AG04449 (cell line): ENCODE measurements around the gene RPL9.

Experiments
- CTCF ChIA-PET: fragments of 350-600 bp; formaldehyde crosslinking; extraction: SDS; loops from one replicate; lab custom pipeline; 2021; ENCODE audit warnings: antibody characterized with exemption; lab: Yijun Ruan, JAX
- POLR2A ChIA-PET: fragments of 400-600, 350-600 bp; formaldehyde crosslinking; extraction: SDS; loops from one replicate; lab custom pipeline; 2020; ENCODE audit warnings: antibody characterized with exemption, inconsistent platforms; lab: Yijun Ruan, JAX
- DNase-seq: peaks from one replicate; pipeline ENCODE4 v3.0.0-alpha.2; 2010; ENCODE audit warnings: low read depth, low spot score
- H3K4me3 ChIP-seq: 2 replicates; pipeline ENCODE4 v1.5.1; 2011; ENCODE audit warnings: low read depth, mild to moderate bottlenecking, control low read depth, low read length
- TF ChIP-seq, protein P1 (sequence below): IDR thresholded peaks from one replicate; pipeline ENCODE4 v1.5.1; 2011; ENCODE audit warnings: mild to moderate bottlenecking, moderate library complexity, low read length, control low read depth, inconsistent platforms; ENCODE audit not compliant: insufficient read depth; ENCODE audit errors: missing control alignments

RPL9 gene

DNA sequence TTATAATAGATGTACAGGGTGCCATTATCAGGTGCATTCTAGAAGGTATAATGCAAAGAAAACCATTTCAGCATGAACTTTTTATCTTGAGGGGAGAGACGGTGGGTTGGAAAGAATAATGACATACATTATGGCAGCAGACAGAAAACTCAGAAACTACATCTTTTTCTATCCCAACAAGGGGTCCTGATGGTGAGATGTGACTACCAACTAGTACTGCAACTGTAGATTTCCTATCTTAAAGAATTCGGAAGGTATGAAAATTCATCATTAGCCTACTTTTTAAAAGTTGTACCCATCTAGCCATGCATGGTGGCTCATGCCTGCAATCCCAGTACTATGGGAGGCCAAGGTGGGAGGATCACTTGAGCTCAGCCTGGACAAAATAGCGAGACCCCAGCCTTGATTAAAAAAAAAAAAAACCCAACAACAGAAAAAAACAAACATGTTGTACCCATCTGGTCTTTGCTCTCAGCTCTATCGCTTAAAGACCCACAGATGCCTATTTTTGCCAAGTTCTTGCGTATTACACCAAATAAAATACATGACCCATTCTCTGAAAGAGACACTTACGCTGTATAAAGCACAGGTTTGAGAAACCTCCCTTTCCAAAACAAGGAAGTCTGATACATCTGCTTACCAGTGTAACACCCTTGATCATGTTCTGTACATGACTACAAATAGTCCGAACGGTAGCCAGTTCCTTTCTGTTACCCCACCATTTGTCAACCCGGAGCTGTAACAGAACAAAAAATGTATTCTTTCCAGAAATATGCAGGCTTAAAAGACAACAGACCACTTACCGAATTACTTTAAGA is 1.6 kb downstream of the RPL9 start:
- POLR2A ChIA-PET, result no interaction called here
- no peak for DNase-seq
- peak overlapping the region; percentile 91 for H3K4me3 ChIP-seq
- TF ChIP-seq, protein P1, sequence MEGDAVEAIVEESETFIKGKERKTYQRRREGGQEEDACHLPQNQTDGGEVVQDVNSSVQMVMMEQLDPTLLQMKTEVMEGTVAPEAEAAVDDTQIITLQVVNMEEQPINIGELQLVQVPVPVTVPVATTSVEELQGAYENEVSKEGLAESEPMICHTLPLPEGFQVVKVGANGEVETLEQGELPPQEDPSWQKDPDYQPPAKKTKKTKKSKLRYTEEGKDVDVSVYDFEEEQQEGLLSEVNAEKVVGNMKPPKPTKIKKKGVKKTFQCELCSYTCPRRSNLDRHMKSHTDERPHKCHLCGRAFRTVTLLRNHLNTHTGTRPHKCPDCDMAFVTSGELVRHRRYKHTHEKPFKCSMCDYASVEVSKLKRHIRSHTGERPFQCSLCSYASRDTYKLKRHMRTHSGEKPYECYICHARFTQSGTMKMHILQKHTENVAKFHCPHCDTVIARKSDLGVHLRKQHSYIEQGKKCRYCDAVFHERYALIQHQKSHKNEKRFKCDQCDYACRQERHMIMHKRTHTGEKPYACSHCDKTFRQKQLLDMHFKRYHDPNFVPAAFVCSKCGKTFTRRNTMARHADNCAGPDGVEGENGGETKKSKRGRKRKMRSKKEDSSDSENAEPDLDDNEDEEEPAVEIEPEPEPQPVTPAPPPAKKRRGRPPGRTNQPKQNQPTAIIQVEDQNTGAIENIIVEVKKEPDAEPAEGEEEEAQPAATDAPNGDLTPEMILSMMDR, result no peak
- CTCF ChIA-PET, result interaction anchor here (1.0 to 3.1 kb wide), 4 partner anchors 12 to 698 kb away, joined by 3 to 11 read pairs (median 4); partner anchors contain the start of gene TLR10

DNA sequence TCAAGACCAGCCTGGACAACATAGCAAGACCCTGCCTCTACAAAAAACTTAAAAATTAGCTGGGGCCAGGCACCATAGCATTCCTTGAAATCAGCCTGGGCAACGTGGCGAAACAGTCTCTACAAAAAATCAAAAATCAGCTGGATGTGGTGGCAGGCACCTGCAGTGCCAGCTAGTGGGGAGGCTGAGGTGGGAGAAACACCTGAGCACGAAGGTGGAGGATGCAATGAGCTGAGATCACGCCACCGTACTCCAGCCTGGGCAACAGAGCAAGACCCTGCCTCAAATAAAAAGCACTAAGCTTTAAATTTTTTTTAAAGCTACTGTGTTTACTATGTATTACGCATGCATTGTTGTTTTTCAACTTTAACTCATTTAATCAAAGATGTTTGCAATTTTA is 3.2 kb downstream of the RPL9 start:
- POLR2A ChIA-PET, result interaction anchor here (1.1 kb wide), 1 partner anchor 72 kb away, joined by 4 read pairs; the partner anchor contains the start of gene UGDH

DNA sequence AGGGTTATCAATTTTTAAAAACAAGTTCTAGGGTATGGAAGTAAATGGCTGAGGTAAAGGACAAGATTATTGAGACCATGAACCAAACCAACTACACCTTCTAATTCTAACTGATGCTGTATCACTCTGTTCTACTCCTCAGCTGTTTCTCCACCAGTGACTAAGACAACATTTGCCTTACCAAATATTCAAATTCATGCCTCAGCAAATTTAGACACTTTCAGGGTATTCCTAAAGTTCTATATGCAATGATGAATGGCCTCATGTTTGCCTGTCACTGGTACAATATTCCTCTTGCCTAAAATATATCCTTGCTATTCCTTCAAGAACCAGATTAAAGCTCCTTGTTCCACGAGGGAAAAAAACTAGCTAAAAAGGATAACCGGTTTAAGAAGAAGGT is 5.0 kb downstream of the RPL9 start:
- POLR2A ChIA-PET, result no interaction called here
- TF ChIP-seq, protein P1, result no peak
- CTCF ChIA-PET, result no interaction called here
- no peak for DNase-seq
- H3K4me3 ChIP-seq, result no peak overlapping the region

More for the DNA sequence above, 3.2 kb downstream of the RPL9 start:
- DNase-seq, result no peak
- CTCF ChIA-PET, result interaction anchor here (3.1 kb wide), 1 partner anchor 14 kb away, joined by 11 read pairs; no protein-coding TSS in a partner anchor
- no peak overlapping the region for H3K4me3 ChIP-seq
- TF ChIP-seq, protein P1, result no peak

DNA sequence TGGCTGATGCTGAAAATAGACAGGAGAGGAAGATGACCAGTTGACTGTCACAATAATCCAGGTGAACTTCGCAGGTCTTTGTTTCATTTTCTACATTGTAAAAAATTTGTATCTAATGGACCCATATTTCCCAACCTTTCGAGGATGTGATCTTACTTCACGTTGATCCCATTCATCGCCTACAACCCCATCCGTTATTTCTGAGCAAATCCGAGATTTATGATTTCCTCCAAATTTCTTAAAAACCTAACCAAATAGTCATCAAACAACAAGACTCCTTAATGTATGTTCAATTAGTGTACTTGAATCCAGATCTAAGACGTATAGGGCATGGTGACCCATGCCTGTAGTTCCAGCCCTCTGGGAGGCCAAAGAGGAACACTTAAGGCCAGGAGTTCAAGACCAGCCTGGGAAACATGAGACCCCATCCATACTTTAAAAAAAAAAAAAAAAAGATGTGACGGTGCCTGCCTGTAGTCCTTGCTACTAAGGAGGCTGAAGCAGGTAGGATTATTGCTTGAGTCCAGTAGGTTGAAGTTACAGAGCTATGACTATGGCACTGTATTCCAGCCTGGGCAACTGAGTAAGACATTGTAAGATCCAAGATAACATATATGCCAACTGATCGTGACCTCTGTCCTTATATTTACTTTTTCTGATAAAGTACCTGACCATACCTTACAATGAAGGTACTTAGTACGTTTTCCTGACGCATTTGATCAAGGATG is 5.7 kb downstream of the RPL9 start:
- CTCF ChIA-PET, result interaction anchor here (1.2 to 1.3 kb wide), 2 partner anchors 10 to 16 kb away, joined by 3 read pairs; no protein-coding TSS in a partner anchor

DNA sequence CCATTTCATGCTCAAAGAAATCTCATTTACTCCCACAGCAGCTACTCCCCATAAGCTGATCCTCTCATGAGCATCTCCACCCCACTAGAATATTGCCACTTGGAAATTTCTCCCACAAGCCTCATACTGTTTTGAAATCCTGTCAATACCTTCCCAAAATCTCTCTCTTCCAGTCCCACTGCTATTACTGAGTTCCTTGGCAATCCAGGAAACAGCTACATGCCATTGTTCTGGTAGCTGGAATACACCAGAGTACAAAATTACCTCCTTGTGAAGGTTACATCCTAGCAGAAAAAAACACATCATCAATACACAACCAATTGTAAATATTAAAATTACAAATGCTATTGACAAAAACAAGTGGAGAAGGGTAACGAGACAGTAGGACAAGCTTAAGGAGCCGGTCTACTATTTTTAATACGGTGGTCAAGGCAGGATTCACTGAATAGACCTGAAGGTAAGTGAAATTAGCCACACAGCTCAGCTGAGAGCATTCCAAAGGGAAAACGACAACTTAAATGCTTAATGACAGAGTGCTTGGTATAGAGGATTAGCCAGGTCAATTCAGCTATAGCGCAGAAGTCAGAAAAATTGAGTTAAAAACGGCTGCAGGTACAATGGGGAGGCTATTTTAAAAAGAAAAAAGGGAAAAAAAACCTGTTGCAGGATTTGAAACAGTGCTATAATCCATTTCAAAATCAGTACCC is 6.4 kb downstream of the RPL9 start:
- no peak for DNase-seq

More for the DNA sequence above, 5.7 kb downstream of the RPL9 start:
- TF ChIP-seq, protein P1, result no peak
- H3K4me3 ChIP-seq, result no peak overlapping the region
- POLR2A ChIA-PET, result interaction anchor here (0.5 kb wide), 1 partner anchor 271 kb away, joined by 3 read pairs; the partner anchor contains the start of gene WDR19
- DNase-seq, result no peak

More for the DNA sequence above, 6.4 kb downstream of the RPL9 start:
- ChIA-PET POLR2A (interaction anchor here (0.5 to 0.6 kb wide), 2 partner anchors 160 to 270 kb away, joined by 3 read pairs; partner anchors contain the start of gene WDR19), CTCF (interaction anchor here (1.2 to 1.3 kb wide), 2 partner anchors 11 to 17 kb away, joined by 3 read pairs; no protein-coding TSS in a partner anchor)
- TF ChIP-seq, protein P1, result no peak
- no peak overlapping the region for H3K4me3 ChIP-seq
